Neural crest cell (in vitro differentiated cells): ENCODE results near the gene FRMPD2. TPM values are rescaled to one million over a fixed set of nuclear protein-coding genes. Genes with fewer than 3 reads are reported as not detected.

Experiments used
- DNase-seq: peaks from one replicate; pipeline ENCODE4 v3.0.0; 2021; ENCODE audit warnings: low read depth, mixed read lengths, low spot score
- H3K27ac Mint-ChIP-seq: one replicate; pipeline ENCODE4 v1.8.0; 2021; ENCODE audit warnings: mild to moderate bottlenecking, mixed read lengths; ENCODE audit not compliant: unreplicated experiment
- H3K27me3 Mint-ChIP-seq: 2 replicates; pipeline ENCODE4 v1.8.0; 2021; ENCODE audit warnings: low read depth, mild to moderate bottlenecking, mixed read lengths
- H3K36me3 Mint-ChIP-seq: 2 replicates; pipeline ENCODE4 v1.8.0; 2021; ENCODE audit warnings: low read depth, mild to moderate bottlenecking, mixed read lengths
- H3K4me1 Mint-ChIP-seq: 2 replicates; pipeline ENCODE4 v1.8.0; 2021; ENCODE audit warnings: mixed read lengths
- H3K4me3 Mint-ChIP-seq: one replicate; pipeline ENCODE4 v1.8.0; 2021; ENCODE audit warnings: mild to moderate bottlenecking, mixed read lengths
- H3K9me3 Mint-ChIP-seq: 2 replicates; pipeline ENCODE4 v1.8.0; 2021; ENCODE audit warnings: mixed read lengths
- total RNA-seq: library from RNA; stranded (reverse); gene quantifications from 2 replicates; pipeline ENCODE4 v1.2.1, GENCODE V29; 2021
- TF ChIP-seq, protein P1 (sequence below): fragments of 200-600 bp; sonication (generic); conservative IDR thresholded peaks from 2 replicates; pipeline ENCODE4 v1.5.0; 2021; ENCODE audit warnings: antibody characterized with exemption, mild to moderate bottlenecking

The FRMPD2 gene
- total RNA-seq, 1 donor from 2014 or later, result 0.26 TPM

DNA sequence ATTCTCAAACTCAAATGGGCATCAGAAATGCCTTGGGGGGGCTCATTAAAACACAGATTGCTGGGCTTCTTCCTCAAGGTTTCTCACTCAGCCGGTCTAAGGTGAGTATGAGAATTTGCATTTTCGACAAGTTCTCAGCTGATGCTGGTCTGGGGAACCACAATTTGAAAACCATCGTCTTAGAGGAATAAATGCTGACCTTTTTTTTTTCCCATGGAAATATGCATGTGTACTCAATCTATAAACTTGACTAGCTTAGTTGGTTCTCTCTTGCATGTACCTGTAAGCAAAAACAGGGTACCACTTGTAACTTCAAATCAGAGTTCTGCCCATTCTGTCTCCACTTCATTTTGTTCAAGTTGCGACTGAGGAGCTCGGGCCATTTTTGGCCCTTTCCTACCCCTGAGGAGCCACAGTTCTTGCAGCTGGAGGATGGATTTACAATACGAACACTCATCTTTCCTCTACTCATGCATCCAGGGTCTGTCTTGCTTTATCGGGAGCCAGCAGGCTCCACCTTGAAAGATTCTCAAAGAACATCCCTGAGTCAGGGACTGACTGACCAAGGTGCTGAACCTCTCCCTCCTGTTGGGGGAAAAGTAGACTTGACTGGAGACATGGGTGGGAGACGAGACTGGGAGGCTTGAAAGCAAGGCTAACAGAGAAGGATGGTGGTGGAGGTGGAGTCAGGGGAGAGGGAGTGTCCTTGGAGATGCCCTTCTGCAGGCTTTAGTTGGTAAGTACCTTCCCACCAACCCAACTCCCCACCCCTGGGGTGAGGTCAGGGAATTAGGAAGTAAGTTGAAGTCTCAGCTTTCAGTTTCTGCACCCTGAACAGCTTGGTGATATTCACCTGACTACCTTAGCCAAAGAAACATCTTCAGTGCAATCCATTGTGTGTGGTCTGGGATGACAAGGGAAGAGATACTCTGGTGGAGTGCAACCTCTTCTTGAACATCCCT is 28.3 kb upstream of the FRMPD2 start:
- Mint-ChIP-seq H3K27me3 (peaks cover 28% of the 10 kb centered on the region), H3K9me3 (no peaks in the 10 kb centered on the region), H3K4me3 (no peak overlapping the region), H3K36me3 (no peaks in the 10 kb centered on the region), H3K4me1 (peaks cover 5% of the 10 kb centered on the region), H3K27ac (no peak overlapping the region)
- DNase-seq, result no peak
- TF ChIP-seq, protein P1, sequence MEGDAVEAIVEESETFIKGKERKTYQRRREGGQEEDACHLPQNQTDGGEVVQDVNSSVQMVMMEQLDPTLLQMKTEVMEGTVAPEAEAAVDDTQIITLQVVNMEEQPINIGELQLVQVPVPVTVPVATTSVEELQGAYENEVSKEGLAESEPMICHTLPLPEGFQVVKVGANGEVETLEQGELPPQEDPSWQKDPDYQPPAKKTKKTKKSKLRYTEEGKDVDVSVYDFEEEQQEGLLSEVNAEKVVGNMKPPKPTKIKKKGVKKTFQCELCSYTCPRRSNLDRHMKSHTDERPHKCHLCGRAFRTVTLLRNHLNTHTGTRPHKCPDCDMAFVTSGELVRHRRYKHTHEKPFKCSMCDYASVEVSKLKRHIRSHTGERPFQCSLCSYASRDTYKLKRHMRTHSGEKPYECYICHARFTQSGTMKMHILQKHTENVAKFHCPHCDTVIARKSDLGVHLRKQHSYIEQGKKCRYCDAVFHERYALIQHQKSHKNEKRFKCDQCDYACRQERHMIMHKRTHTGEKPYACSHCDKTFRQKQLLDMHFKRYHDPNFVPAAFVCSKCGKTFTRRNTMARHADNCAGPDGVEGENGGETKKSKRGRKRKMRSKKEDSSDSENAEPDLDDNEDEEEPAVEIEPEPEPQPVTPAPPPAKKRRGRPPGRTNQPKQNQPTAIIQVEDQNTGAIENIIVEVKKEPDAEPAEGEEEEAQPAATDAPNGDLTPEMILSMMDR, result no peak

DNA sequence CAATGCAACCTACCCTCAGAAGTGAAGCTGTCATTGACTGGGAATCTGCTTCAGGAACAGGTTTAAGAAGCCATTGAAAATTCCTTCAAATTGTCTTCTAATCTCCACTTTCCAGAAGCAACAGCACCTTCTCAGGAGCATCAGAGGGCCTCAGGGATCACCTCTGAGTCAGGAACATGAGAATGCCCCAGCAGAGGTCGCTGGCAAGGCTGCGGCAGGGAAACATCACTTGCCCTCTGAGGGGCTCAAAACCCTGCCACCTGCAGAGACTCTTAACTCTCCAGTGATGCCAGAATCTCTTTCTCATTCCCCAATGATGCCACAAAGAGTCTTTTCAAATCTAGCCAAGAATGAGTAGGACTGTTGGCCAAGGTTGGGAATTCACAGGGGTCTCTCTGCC is 26.1 kb upstream of the FRMPD2 start:
- Mint-ChIP-seq H3K36me3 (no peaks in the 10 kb centered on the region), H3K4me3 (no peak overlapping the region), H3K4me1 (no peaks in the 10 kb centered on the region), H3K9me3 (no peaks in the 10 kb centered on the region), H3K27me3 (peaks cover 25% of the 10 kb centered on the region), H3K27ac (no peak overlapping the region)
- no peak for DNase-seq
- TF ChIP-seq, protein P1, result no peak

DNA sequence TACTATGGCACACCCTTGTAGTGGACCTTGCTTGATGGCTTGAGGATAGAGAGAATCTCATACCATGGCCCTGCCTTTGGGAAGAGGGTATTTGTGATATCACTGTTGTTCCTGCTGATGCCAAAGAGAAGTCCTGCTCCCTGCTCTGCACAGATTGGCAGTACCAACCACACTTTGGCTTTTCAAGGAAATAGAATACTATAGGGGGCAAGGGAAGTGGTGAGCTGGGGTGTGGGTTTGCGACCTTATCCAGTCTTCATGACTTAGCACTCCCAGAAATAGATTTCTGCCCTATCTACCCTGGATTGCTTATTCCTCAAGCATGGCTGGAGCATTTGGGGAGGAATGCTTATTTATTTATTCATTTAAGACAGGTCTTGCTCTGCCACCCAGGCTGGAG is 25.2 kb upstream of the FRMPD2 start:
- Mint-ChIP-seq H3K27ac (no peak overlapping the region), H3K4me1 (no peaks in the 10 kb centered on the region), H3K27me3 (peaks cover 18% of the 10 kb centered on the region), H3K4me3 (no peak overlapping the region), H3K36me3 (no peaks in the 10 kb centered on the region), H3K9me3 (no peaks in the 10 kb centered on the region)
- TF ChIP-seq, protein P1, result no peak
- DNase-seq, result no peak

DNA sequence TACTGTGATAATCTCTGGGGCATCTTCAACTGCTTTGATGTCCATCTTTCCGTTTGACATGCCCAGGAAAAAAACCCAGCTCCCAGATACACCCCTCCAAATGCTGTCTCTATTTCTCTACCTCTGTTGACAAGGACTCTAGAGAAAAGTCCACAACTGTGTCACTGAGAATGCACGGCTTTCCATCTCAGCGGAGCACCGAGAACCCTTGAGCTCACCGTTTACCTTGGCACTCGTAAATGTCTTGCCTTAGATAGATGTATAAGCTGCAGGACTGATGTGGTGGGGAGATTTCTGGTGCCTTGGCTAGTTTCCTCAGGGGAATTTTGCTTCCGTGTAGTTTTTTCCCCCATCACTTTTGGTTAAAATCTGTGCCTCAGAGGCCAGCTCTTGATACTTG is 24.6 kb upstream of the FRMPD2 start:
- Mint-ChIP-seq H3K27me3 (peaks cover 13% of the 10 kb centered on the region), H3K27ac (no peak overlapping the region), H3K4me1 (no peaks in the 10 kb centered on the region), H3K36me3 (no peaks in the 10 kb centered on the region), H3K9me3 (no peaks in the 10 kb centered on the region), H3K4me3 (no peak overlapping the region)
- TF ChIP-seq, protein P1, result no peak
- DNase-seq, result no peak

DNA sequence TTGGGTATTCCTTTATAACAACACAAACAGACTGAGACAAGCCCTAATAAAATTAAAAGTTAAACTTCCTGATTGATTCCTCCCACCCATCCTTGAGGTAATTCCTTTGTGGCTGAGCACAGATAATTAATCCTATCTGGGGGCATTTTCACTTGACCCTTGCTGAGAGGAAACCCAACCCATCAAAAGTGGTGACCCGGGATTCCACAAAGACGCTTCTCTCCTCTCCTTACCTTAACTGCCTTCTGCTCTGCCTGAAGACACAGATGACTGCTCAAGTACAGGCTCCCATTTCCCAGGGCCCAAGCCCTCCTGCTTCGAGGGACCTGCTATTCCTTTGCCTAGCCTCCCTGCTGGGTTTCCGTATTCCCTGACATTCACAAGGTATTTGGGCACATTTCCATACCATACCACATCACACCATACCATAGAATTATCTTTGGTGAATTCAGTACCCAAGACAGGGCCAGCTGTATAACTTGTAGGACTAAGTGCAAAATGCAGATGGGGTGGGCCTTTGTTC is 22.1 kb upstream of the FRMPD2 start:
- no peak for DNase-seq
- no peaks in the 10 kb centered on the region for H3K36me3 Mint-ChIP-seq
- TF ChIP-seq, protein P1, result no peak
- no peak overlapping the region for H3K4me3 Mint-ChIP-seq
- H3K27me3 Mint-ChIP-seq, result peaks cover 7% of the 10 kb centered on the region
- H3K4me1 Mint-ChIP-seq, result no peaks in the 10 kb centered on the region
- no peak overlapping the region for H3K27ac Mint-ChIP-seq
- H3K9me3 Mint-ChIP-seq, result no peaks in the 10 kb centered on the region
